GM12872 (cell line): Measurements from ENCODE around the gene IPPK.

Source experiments
- TF ChIP-seq, protein P1 (sequence below): IDR thresholded peaks from 3 replicates; pipeline ENCODE4 v1.5.1; 2011; ENCODE audit warnings: low read depth, mild to moderate bottlenecking, low read length, moderate library complexity; ENCODE audit not compliant: insufficient read depth

IPPK gene

DNA sequence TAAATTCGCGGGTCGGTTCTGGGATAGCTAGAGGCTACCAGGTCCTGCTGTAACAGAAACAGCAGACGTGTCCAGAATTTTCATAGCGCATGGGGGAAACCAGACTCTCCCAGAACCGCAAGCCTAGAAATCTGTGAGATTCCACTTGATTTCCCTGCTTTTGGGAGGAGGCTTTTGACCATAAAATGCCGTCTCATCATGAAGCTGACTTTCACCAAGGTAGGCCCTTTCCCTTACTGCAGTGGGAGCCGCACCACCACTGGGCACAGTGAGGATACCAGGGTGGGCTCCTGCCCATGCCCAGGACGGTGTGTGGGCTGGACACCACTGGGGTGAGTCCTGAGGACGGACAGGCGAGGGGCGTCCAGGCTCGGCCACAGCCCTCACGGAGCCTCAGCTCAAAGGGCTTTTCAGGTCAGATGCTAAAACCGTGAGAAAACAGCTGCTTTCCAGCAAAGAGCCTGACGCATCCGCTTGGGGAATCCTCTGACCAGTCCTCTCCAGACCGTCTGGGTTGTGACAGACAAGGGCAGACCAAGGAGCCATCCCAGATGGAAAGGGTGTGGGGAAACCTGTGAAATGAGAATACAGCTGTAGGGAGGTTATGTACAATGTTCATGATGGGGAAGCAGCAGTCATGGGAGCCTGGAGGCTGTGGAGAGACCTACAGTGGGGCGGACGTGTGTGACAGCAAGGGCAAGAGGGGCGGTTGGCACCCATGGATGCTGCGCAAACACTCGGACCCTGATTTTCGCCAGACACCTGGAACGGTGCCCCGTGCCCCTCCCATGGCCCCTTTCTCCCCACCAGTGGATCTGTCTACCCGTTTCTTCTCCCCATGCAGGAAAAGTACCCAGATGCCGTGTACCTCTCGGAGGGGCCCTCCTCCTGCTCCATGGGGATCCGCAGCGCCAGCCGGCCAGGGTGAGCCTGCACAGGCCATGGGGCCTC, 59.2 kb downstream of the IPPK start:
- TF ChIP-seq, protein P1, sequence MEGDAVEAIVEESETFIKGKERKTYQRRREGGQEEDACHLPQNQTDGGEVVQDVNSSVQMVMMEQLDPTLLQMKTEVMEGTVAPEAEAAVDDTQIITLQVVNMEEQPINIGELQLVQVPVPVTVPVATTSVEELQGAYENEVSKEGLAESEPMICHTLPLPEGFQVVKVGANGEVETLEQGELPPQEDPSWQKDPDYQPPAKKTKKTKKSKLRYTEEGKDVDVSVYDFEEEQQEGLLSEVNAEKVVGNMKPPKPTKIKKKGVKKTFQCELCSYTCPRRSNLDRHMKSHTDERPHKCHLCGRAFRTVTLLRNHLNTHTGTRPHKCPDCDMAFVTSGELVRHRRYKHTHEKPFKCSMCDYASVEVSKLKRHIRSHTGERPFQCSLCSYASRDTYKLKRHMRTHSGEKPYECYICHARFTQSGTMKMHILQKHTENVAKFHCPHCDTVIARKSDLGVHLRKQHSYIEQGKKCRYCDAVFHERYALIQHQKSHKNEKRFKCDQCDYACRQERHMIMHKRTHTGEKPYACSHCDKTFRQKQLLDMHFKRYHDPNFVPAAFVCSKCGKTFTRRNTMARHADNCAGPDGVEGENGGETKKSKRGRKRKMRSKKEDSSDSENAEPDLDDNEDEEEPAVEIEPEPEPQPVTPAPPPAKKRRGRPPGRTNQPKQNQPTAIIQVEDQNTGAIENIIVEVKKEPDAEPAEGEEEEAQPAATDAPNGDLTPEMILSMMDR, result no peak

DNA sequence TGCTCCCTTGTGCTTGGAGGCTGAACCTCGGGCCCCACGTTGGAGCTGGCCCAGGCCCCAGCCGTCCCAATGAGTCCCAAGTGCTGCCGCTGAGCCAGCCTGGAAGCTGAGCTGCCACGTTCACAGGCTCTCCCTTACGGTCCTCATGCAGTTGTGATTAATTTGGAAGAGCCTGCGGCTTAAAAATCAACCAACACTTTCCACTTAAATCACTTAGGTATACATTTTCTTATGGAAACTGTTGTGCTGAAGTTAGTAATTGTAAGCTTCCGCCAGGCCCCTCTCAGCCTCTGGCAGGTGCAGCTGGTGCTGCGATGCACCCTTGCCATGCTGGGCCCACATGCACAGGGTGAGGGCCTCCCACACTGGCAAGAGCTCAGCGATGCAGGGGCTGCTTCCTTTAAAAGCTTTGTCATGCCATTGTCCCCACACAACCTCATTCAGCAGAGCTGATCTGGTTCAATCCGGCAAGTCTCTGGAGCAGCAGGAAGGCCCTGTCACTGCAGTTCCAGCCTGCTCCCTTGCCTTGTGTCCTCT, 61.0 kb downstream of the IPPK start:
- TF ChIP-seq, protein P1, result no peak

GRCh38 chr9:92608241-92608908, 61.6 kb downstream of the IPPK start:
- TF ChIP-seq, protein P1, result no peak

- TF ChIP-seq, protein P1, result no peak
Measured at GRCh38 chr9:92607773-92608172, 62.2 kb downstream of the IPPK start.

DNA sequence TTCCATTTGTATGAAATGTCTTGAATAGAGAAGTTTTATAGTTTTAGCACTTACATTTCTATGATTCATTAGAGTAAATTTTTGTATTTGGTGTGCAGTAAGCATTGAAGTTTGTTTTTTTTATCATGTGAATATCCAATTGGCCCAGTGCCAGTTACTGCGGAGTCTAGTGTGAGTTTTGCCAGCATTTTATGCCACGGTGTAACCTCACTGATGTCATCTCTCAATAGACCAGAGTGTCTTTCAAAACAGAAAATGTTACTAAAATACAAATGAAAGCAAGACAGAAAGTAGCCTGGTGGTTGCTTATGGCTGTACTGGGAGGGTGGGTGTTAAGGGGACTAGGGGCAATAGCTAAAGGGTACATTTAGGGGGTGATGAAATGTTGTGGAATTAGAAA, 62.8 kb downstream of the IPPK start:
- TF ChIP-seq, protein P1, result no peak

DNA sequence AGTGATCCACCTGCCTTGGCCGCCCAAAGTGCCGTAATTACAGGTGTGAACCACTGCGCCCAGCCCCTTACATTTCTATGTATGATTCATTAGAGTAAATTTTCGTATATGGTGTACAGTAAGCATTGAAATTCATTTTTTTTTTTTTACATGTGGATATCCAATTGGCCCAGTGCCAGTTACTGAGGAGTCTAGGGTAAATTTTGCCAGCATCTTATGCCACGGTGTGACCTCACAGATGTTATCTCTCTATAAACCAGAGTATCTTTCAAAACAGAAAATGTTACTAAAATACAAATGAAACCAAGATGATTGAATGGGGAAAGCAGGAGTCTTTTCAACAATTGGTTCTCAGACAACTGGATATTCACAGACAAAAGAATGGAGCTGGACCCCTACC, 64.7 kb downstream of the IPPK start:
- TF ChIP-seq, protein P1, result no peak

DNA sequence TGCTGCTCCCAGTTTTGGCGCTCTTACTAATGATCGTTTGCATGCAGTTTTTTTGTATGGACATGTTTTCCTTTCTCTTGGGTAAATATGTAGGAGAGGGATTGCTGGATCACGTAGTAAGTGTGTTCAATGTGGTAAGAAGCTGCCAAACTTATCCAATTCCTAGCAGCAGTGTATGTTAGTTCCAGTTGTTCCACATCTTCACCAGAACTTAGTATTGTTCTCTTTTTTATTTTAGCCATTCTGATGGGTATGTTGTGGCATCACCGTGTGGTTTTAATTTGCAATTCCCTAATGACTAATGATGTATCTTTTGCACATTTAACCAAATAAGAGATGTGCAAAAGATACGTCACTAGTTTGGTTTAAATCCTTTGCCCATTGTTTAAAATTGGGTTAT, 65.9 kb downstream of the IPPK start:
- TF ChIP-seq, protein P1, result no peak
